Stimulated activated CD8-positive, alpha-beta memory T cell treated with anti-CD3 and anti-CD28 coated beads, Interleukin-2, amount 100 ng/mL, for 48 hours (primary cell): ENCODE results near the gene CCDC136.

Source experiments
- DNase-seq, 2 donors: peaks; one replicate each; pipeline ENCODE4 v3.0.0-alpha.2; 2020; ENCODE audit warnings: low read depth in 2 of 2

The CCDC136 gene

DNA sequence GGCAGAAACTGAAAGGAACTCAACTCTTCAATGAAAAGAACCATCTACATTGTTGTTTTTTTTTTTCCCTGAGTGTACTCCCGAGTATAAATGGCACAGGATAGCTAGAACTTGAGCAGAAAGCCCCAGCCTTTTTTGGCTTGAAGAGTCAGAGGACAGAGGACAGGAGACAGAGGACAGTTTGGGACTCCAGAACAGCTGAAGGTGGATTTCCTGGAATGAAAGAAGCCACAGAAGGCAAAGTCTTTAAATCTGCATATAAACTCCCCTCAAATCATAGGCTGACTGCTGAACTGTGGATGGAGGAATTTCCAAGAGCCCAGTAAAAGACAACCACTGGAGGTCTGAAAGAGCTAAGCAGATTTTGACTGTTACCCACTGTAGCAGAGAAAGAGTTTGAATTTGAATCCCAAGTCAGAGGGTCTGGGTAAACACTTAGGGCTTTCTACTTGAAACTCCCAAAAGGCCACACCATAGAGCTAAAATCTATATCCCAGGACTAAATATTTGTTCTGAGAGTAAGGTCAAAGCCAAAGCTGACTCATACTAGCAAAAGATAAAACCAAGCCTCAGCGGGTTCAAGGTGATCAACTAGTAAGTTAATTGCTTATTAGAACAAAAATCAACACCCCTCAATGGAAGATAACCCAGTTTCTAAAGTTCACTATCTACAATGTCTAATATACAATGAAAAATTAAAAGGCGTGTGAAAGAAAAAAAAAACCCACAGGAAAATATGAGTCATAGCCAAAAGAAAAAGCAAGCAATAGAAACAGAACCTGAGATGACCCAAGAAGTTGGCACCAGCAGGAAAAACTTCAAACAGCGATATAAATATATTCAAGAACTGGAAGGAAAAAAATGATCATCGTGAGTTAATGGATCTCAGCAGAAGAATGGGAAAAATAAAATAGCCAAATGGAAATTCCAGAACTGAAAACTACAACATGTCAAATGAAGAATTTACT is 14.3 kb upstream of the CCDC136 start:
- no peak for DNase-seq

DNA sequence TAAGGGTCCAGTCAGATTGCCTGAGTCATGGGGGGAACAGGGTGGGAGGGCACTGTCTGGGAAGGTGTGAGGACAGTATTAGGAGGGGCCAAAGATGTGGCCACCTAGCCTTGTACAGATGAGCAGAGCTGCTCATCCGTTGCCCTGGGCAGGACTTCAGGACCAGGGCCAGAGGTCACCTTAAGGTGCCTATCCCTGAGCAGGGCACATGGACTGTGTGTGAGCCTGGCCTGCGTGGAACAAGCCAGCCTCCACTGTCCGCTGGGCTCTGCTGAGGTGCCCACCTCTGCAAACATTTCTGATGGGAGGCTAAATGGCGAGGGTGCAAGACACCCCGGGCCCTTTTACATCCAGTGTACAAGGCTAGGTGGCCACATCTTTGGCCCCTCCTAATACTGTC is 12.8 kb upstream of the CCDC136 start:
- DNase-seq = no peak

DNA sequence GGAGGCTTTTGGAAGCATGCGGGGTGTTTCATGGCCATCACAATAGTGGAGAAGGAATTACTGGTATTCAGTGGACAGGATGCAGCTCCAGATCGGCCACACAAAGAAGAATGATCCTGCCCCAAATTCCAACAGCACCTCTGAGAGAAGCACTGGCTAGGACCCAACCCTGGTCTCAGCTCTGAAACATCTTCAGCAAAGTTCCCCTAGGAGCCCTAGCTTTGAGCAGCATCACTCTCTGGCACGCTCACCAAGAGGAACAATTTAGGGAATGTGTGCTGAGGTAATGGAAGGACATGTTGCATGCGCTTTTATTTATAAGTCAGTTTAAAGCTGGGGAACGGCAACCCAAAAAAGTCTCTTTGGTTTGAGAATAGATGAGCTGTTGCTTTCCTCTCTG is 10.6 kb upstream of the CCDC136 start:
- DNase-seq = no peak

DNA sequence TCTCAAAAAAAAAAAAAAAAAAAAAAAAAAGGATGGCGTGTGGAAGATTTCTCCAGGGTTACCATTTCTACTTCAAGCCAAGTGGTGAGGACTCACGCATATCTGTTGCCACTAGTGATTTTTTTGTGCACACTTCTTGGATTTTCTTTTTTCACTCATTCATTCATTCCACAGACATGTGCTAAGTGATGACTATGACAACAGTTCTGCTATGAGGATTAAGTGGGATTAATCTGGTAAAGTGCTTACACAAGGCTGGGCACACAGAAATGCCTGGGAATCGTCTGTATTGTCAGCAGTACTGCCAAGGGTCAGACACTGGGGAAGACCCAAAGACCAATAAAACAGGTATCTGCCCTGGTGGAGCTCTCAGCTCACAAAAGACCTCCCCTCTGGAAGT is 9.9 kb upstream of the CCDC136 start:
- no peak for DNase-seq

DNA sequence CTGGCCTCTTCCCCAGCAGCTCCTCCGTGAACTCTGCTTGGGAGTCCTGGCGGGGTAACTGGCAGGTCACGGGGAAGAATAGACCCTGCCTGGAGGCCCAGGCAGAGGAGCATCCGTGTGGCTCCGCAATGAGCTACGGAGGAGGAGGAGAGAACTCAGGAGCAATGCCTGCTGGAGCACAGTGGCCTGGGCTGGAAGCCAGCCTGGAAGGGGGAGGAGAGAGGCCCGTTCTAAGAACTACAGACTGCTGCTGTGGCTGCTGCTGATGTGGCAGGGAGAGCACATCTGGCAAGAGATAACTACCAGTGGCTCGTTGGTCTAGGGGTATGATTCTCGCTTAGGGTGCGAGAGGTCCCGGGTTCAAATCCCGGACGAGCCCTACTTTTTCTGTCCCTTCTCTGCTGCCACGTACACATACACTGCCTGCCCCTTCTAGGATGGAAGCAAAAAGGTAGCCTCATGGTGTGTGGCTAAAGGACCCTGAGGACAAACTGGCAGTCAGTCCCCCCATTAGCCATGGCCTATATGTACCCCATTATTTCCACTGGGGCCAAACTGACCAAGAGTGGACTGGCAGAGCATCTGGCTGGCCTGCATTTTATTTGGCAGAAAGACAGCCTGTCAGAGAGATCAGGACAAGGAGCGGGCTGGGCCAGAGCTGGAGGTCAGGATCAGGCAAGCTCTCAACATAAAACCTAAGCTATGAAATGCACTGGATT is 8.5 kb upstream of the CCDC136 start:
- peak in 1 of 2 donors; percentile 13 for DNase-seq

DNA sequence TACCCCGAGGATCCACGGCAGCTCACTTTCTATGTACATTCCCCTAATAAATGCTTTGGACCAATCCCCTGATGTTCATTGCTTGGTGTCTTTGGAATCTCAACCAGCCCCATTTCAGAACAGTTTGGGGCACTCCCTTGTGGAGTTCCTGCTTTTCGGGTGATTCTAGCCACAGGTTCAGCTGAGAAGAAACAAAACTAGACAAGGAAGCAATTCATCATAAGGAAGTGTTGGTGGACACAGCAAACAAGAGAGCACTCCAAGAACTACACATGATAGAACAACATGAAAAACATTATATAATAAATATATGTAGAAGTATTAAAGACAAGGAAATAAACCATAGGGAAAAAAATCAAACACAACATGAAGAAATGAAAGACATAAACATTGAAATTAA is 6.0 kb upstream of the CCDC136 start:
- no peak for DNase-seq

DNA sequence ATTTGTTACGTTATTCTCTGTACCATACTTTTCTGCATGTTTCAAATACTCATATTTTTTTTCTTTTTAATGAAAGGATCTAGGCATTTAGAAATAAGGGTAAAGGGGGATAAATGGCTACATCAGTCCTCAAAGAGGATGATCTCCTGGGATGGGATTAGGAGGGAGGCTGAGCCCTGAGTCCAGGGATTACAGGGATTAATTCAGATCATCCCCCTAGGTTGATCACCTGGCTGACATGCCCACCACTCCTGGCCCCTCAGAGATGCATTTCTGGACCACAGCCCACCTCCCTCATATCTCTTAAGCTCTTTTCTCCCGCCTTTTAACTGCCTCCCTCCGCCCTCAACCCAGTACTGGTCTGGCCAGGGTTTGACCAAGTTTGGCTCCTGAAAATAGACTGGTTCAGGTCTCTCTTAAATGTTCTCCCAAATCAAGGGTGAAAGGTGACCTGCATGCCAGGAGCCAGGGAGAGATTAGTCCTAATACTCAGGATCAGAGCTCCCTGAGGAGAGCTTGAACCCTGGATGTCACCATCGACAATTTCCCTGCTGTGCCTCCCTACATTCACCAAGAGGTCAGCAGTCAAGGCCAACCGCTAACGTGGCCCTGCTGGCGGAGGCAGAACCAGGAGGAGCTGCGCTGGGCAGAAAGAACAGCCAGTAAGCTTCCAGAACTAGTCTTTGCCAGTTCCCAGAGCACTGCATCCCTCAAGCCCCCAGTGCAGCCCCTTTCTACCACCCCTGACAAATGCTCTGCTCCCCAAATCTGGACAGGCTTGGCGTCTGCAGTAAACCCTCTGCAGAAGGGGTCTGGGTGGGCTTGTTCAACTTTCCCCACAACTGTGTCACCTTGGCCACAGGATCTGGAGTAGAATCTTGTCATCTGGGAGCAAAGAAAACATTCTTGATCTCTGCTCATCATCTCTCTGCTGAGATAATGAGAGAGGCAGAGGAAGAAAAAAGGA is 3.0 kb upstream of the CCDC136 start:
- DNase-seq = no peak

DNA sequence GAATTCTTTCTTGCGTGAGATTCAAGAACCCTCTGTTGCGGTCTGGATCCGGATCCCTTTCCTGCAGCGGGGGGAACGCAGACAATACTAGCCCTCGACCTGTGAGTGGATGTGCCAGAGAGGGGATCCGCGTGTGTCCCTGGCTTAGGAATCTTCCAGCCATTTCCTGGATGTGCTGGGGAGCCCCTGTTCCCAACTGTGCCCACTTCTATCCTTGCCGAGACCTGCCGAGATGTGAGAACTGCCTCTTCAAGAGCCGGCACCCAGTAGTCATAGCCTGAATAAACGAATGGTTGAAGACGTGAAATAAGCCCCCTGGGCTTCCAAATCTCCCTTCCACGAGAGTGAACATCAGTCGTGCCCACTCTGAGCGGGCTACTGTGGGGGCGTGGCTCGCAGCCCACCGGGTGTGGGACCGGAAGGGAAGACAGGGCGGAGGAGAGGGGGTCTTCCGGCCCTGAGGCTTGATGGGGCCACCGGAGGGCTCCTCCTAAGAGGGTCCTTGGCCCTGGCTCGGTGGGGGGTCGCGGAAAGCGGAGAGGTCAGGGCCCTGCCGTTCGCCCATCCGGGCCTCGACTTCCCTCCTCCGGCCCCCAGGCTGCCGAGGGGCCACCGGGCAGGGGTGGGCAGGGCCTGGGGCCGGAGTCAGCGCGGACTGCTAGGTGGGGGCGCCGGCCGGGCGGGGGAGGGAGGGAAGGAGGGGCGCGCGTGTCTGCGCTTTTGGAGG is 1.3 kb upstream of the CCDC136 start:
- DNase-seq = no peak

DNA sequence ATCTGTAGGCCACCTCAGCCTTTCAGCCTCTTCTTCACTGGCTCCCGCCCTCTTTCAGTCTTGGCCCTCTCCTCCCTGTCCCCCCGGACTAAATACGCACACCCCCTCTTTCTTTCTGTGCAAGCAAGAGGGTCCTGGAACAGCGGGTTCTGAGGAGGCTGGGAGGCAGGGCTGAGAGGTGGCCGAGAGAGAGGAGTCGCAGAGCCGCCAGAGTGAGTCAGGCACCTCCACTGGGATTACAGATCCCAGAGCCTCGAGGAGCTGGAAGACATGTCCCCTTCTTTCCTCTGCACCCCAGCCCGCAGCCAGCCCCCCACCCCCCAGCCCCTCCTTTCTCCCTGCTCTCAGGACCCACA is 182 bp downstream of the CCDC136 start:
- DNase-seq = no peak

DNA sequence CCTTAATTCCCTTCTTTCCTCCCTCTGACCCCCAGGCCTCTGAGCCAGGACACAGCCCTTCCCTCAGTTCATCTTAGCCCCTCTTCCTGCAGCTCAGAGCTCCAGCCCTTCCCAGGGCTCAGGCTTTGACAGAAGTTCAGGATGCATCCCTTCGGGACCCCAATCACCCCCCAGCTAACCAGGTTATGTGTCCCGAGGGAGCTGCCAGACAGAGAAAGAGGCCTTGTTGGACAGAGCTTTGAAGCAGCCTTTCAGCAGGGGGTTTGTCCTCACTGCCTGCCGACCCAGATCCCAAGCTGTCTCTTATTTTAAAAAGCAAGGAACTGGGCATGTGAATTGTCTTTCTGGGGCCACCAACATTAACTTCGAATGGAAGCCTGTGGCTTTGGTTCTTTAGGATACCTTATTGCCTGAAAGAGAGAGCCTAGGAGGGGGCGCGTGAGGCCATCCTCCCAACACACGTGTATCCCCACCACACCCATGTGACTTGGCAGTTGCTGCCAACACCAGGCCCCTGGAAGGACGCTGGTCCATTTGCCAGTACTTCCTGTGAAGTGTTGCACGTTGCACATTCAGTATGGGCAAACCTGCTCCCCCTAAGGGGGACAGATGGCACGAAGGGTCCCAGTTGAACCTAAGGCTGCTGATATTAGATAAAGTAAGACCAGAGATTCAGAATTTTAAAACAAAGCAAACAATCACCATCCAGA is 858 bp downstream of the CCDC136 start:
- DNase-seq = no peak

DNA sequence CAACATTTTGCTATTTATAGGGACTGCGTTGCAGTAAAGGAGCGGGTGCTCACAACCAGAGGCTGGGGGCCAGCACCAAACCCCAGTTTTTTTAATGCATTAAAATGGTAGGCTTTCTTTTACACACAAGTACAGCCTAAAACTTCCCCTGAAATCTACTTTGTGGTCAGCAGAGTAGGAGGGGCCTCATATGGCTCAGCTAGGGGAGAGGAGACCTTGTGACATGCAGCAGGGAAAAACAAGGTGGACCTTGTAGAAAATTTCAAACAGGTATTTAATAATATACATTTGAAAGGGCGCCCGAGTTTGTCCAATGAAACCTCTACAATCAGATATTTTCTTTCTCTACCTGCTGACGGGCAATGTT is 1.4 kb downstream of the CCDC136 start:
- DNase-seq = no peak

DNA sequence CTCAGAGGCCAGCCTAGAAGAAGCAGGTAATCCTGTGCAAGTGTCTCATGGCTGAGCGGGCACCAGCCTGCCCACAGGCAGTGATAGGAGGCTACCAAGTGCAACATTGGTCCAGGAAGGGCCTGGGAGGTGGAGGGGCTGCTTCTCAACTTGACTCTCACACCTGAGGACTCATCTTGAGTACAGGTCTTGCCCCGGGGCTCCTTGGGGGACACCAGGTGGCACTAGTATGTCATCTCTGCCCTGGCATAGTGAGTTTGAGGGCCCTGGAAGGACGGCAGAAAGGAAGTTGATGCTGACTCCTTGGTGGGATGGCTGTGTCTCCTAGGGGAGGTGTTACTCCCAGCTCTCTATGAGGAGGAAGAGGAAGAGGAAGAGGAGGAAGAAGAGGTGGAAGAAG is 2.3 kb downstream of the CCDC136 start:
- DNase-seq = no peak

DNA sequence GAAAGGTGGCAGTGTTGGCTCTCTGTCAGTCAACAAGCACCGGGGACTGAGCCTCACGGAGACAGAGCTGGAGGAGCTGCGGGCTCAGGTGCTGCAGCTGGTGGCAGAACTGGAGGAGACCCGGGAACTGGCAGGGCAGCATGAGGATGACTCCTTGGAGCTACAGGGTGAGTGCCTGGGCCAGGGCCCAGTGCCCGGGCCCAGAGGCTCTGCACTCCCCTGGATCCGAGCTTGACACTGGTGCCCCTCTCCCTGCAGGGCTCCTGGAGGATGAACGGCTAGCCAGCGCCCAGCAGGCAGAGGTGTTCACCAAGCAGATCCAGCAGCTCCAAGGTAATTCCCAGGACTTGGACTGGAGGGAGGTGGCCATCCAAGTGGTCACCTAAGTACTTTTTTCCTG is 2.7 kb downstream of the CCDC136 start:
- no peak for DNase-seq

DNA sequence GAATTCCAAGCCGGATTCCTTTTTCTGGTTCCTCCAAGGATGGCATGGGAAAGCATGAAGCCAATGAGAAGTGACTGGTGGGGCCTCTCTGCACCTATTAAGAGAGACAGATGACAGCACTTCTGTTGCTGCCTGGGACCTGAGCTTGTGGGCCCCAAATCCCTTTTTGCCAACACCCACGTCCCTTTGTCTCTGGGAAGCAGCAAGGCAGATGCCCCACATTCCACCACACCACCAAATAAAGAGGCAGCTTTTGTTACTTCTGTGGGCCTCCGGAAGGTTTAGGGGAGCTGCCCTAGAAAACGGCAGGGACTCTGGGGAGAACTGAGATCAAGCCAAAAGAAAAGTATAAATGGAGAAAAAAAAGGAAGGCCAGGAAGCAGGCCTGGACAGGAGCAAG is 3.4 kb downstream of the CCDC136 start:
- DNase-seq = no peak

DNA sequence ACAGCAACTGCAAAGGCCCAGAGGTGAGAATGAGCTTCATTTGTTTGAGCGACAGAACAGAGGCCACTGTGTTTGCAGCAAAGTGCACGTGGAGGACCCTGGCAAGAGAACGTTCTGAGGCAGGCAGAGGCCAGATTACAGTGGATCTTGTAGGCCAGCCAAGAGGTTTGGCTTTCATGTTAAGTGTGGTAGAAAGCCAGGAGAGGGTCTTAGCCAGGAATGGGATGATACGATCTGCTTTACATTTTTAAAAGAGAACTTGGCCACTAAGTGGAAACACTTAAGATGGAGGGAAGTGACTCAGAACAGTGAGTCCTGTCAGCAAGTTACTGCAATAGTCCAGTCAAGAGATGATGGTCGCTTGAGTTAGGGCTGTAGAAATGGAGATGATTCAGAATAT is 4.6 kb downstream of the CCDC136 start:
- no peak for DNase-seq

DNA sequence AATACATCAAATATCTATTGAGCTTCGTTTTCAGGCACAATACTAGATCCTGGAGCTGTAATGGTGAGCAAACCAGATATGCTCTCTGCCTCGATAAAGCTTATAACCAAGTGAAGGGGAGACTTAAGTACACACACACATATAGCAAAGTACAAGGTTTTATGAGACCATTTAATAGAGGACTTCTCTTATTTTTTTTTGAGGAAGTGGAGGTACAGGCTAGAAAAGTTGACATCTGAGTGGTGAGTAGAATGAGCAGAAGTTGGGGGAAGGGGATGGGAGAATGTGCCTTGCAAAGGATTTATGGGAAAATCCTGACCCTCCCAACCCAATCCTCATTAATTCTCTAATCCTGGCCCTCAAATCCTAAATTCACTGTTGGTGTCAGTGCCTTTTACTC is 7.7 kb downstream of the CCDC136 start:
- DNase-seq = no peak

DNA sequence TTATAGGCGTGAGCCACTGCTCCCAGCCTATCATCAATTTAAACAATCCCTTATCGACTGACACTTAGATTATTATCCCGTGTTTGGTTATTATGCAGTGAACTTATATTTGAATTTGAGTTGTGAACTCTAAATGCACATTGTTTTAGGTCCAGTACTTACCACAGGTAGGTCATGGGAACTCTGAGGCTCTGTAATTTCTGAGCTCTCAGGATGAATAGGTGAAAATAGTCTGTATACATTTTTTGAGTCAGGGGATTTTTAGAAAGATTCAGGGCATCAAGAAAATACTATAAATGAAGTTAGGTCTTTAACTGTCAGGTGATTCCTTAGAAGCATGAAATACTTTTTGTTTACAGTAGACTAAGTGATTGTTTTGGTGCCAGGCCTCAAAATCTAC is 8.8 kb downstream of the CCDC136 start:
- no peak for DNase-seq

DNA sequence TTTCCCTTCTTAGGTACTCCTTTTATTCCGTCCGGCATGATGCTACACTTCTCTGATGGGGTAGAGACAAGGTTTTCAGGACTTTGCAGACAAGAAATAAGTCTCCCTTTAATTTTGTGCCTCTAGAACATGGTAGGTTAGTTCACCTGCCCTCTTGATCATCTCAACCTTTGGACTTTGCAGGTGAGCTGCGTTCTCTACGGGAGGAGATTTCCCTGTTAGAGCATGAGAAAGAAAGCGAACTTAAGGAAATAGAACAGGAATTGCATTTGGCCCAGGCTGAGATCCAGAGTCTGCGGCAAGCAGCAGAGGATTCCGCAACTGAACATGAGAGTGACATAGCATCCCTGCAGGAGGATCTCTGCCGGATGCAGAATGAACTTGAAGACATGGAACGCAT is 9.2 kb downstream of the CCDC136 start:
- DNase-seq = no peak

DNA sequence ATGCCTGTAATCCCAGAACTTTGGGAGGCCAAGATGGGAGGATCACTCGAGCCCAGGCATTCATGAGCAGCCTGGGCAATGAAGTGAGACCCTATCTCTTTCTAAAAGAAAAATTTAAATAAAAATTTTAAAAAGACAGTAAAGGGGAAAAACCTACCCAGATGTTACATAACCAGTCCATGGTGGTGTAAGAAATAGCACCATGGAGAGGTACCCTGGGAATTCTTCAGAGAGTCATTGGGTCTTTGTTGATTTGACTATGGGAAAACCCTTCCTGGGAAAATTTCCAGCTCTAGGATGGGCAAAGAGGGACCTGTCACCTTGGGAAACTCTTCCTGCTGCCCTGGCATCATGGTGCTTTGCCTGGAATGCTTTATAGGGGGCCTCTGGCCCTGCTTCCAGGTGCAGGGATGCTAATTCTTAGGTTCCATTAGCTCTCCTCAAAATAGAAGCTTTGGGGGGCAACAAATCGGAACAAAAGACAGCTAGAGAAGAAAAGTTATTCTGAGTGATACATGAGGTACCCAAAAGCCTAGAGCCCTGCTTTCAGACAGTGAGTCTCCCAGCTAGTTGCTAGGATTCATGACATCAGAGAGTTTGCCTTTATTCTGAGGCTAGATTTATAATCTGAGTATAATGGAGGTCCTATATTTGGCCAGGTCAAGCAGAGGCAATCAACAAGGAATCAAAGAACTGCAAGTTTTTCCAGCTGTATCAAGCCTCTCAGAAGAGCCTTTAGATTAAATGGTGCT is 10.1 kb downstream of the CCDC136 start:
- no peak for DNase-seq

DNA sequence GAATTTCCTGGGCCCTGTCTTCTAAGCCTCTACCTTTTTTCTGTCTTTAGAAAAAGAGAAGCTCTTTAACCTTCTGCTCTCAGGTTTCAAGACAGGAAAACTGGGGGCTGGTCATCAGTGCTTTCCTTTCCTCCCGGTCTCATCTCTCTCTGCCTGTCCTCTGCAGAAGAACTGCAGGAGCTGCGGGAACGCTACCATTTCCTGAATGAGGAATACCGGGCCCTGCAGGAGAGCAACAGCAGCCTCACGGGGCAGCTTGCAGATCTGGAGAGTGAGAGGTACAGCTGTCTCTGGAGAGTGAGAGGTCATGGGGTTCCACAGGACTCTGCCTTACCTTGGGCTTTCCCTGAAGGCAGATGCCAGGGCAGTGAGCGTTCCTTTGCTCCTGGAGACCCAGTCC is 12.7 kb downstream of the CCDC136 start:
- DNase-seq = no peak
